Measurements from ENCODE around the gene NREP.

The NREP gene

DNA sequence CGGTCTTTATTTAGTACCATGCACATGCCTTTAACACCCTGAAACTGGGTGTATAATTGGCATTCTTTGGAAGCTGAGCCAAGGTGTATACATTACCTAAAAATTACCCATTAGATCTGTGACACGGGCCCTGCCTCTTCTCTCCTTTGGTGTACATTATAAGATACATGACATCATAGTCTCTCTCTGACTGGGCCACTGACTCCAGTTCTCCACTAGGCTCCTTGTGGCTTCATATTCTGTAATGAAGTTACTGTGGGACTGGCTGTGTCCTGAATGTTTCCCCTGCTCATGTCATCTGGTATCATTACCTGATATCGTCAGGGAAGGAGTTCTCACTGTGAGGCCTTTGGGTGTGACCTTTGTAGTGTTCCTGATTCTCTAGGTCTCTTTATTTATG is 65.5 kb downstream of the NREP start:
- DNase-seq, result no peak

DNA sequence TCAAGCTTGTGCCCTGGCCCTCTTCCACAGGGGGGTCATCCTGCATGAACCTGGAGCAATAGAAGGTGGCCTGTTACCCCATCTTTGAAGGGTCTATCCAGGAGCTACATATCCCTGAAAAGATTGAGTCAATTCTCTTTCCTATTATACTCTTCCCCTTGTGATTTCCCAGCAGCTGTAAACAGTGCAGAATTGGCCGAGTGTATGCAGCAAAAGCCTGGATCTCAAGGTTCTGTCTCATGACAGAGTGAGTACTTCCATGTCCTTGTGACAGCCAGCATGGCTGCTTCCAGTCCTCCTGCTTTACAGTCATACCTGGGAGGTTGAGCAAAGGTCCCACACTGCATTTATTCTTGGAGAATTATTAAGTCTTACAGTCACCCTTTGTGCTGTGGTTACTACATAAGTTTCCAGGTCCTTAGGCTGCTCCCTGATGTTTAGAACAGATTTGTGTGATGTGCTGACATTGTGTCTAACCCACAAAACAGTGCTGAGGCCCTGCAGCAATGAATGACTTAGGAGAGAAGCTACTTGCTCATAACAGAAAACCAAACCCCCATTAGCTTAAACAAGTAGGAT is 67.5 kb downstream of the NREP start:
- no peak for DNase-seq

GRCh38 chr5:111685969-111686368 is 71.0 kb downstream of the NREP start:
- no peak for DNase-seq

- no peak for DNase-seq
Observed at GRCh38 chr5:111682641-111683040, 74.4 kb downstream of the NREP start.

DNA sequence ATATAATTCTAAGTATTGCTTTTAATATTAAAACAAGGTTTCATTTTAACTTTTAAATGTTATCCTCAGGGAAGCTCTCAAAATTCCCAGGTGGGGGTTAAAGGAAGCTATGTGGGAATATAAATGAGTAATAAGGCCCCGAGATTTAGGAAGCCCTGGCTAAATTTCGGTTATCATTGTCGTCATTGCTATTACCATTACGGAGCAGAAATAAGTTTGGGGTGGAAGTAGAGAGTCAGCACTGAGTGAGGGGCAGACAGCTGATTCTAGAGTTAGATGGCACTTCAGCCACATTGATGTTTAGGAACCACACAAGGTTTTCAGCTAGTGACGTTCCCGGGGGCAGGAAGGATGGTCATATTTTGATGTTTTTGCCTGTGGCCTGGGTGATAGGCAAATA is 74.9 kb downstream of the NREP start:
- no peak for DNase-seq

GRCh38 chr5:111681414-111682120 is 75.4 kb downstream of the NREP start:
- no peak for DNase-seq

- DNase-seq, result no peak
Observed at GRCh38 chr5:111680737-111681413, 76.1 kb downstream of the NREP start.

DNA sequence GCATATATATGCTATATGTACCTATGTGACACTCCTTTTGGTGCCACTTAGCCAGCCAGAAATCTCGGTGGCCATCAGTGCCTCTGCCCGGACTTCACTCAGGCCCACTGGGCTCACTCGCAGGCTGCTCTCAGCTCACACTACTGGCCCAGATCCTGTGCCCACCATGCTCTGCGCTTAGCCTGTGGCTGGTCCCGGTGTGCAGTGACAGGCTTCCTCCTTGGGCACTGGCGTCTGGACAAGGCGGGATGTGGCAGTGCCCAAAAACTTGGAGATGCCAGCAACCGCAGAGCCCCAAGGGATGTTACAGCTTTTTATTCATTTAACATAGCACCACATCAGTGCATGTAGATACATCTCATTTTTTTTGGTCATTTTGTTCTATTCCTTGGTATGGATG is 77.4 kb downstream of the NREP start:
- no peak for DNase-seq

Data from NCI-H187 treated with DMSO at 0.1 percent for 48 hours (cell line).